GM19099 (cell line): ENCODE results near the gene PLXNA4.

Experiments used
- POLR2A ChIP-seq: IDR thresholded peaks from 3 replicates; pipeline ENCODE4 v1.6.1; 2011; ENCODE audit warnings: low read depth; ENCODE audit not compliant: insufficient read length; ENCODE audit errors: extremely low read depth

The PLXNA4 gene

GRCh38 chr7:132394283-132395198 lies 181.7 kb downstream of the PLXNA4 start:
- TF ChIP-seq POLR2A = no peak

GRCh38 chr7:132393789-132394261 lies 182.4 kb downstream of the PLXNA4 start:
- no peak for TF ChIP-seq POLR2A

GRCh38 chr7:132392713-132393112 lies 183.6 kb downstream of the PLXNA4 start:
- no peak for TF ChIP-seq POLR2A

- TF ChIP-seq POLR2A = no peak
Observed at GRCh38 chr7:132390705-132391104, 185.6 kb downstream of the PLXNA4 start.

GRCh38 chr7:132388688-132389087 lies 187.6 kb downstream of the PLXNA4 start:
- no peak for TF ChIP-seq POLR2A

- no peak for TF ChIP-seq POLR2A
Observed at GRCh38 chr7:132387596-132387995, 188.7 kb downstream of the PLXNA4 start.

- no peak for TF ChIP-seq POLR2A
Observed at GRCh38 chr7:132386201-132386681, 190.0 kb downstream of the PLXNA4 start.

- TF ChIP-seq POLR2A = no peak
Observed at GRCh38 chr7:132383962-132384361, 192.3 kb downstream of the PLXNA4 start.

GRCh38 chr7:132381742-132382472 lies 194.4 kb downstream of the PLXNA4 start:
- no peak for TF ChIP-seq POLR2A

- TF ChIP-seq POLR2A = no peak
Observed at GRCh38 chr7:132380059-132380458, 196.2 kb downstream of the PLXNA4 start.

- no peak for TF ChIP-seq POLR2A
Observed at GRCh38 chr7:132379292-132379691, 197.0 kb downstream of the PLXNA4 start.

- no peak for TF ChIP-seq POLR2A
Observed at GRCh38 chr7:132377703-132378584, 198.3 kb downstream of the PLXNA4 start.

- no peak for TF ChIP-seq POLR2A
Observed at GRCh38 chr7:132377015-132377414, 199.3 kb downstream of the PLXNA4 start.

- no peak for TF ChIP-seq POLR2A
Observed at GRCh38 chr7:132376361-132377013, 199.8 kb downstream of the PLXNA4 start.

- TF ChIP-seq POLR2A = no peak
Observed at GRCh38 chr7:132373879-132374278, 202.4 kb downstream of the PLXNA4 start.

GRCh38 chr7:132373041-132373440 lies 203.2 kb downstream of the PLXNA4 start:
- TF ChIP-seq POLR2A = no peak
